Left lung (tissue), 10 donors: Measurements from ENCODE around the gene SYNM. TPM values are rescaled to one million over a fixed set of nuclear protein-coding genes. Genes with fewer than 3 reads are reported as not detected.

Experiments used
- ATAC-seq: fragments of 200-7000 bp; cut with Tn5 transposase; one replicate; pipeline ENCODE4 v1.9.1; 2020; ENCODE audit warnings: moderate library complexity
- DNase-seq, 4 donors: peaks; one replicate each; pipeline ENCODE4 v3.0.0-alpha.2; 2013 to 2020
- H3K27ac ChIP-seq, 2 donors: fragments of 200-600 bp; sonication (generic) in 1 of 2; one replicate each; pipeline versions ENCODE4 v1.5.0 to v1.8.0; 2020 to 2021
- H3K27me3 ChIP-seq, 2 donors: fragments of 200-600 bp; sonication (generic) in 1 of 2; one replicate each; pipeline versions ENCODE4 v1.5.0 to v1.8.0; 2020 to 2021
- H3K36me3 ChIP-seq, 2 donors: fragments of 200-600 bp; sonication (generic) in 1 of 2; one replicate each; pipeline versions ENCODE4 v1.5.0 to v1.8.0; 2020 to 2021
- H3K4me1 ChIP-seq, 2 donors: fragments of 200-600 bp; one replicate each; pipeline ENCODE4 v1.8.0; 2021
- H3K4me3 ChIP-seq, 2 donors: fragments of 200-600 bp; sonication (generic) in 1 of 2; one replicate each; pipeline versions ENCODE4 v1.5.0 to v1.8.0; 2020 to 2021; ENCODE audit warnings: mild to moderate bottlenecking in 1 of 2
- H3K9me3 ChIP-seq, 2 donors: fragments of 200-600 bp; sonication (generic) in 1 of 2; one replicate each; pipeline versions ENCODE4 v1.5.0 to v1.8.0; 2020 to 2021
- CTCF ChIP-seq, 2 donors: fragments of 200-600 bp; sonication (generic) in 1 of 2; IDR thresholded peaks; one replicate each; pipeline versions ENCODE4 v1.5.0 to v1.8.0; 2021; ENCODE audit warnings: antibody characterized with exemption in 2 of 2
- intact Hi-C, 2 donors: fragments of 100-400 bp; cut with DNase I; formaldehyde crosslinking; loops; one replicate each; pipeline versions ENCODE4 v1.11.2 to v1.14.2; 2022
- polyA plus RNA-seq, 6 donors: library from polyadenylated mRNA; unstranded; fragments of 120-200 nt; gene quantifications; one replicate each; pipeline ENCODE4 v1.2.1, GENCODE V29; 2013; ENCODE audit not compliant: insufficient read length in 6 of 6
- total RNA-seq, 2 donors: library from RNA; stranded (reverse); fragmentation: NEBNext Ultra II Directional; extraction: Animal tissue kit (Norgen Biotek cat#: 25700); gene quantifications; one replicate each; pipeline ENCODE4 v1.2.1, GENCODE V29; 2021
- donor health status: DM: no; HTN: yes; CAD: no.
- donor health status: DM: no; HTN: no; CAD: no.

The SYNM gene
- total and polyA plus RNA-seq, 8 donors = 5.6 to 17.6 (median 7.1) TPM

- intact Hi-C loops = no loop called here
- ATAC-seq (no peak), DNase-seq (no peak)
- no peaks in the 10 kb centered on the region for H3K9me3 ChIP-seq
- no peaks in the 10 kb centered on the region for H3K36me3 ChIP-seq
- H3K4me1 ChIP-seq = peaks cover 4 to 6% of the 10 kb centered on the region in 2 donors
- peaks cover 8 to 56% of the 10 kb centered on the region in 2 donors for H3K27me3 ChIP-seq
- no peak for TF ChIP-seq CTCF (IDR thresholded peaks at IDR 0.05)
- H3K27ac ChIP-seq = no peak overlapping the region
- no peak overlapping the region for H3K4me3 ChIP-seq
Measured at GRCh38 chr15:99098991-99099390, 5.9 kb upstream of the SYNM start.

- Histone ChIP-seq H3K9me3 (no peaks in the 10 kb centered on the region), H3K4me1 (peaks cover 6% of the 10 kb centered on the region in 2 donors), H3K36me3 (no peaks in the 10 kb centered on the region), H3K4me3 (no peak overlapping the region), H3K27me3 (peaks cover 8 to 63% of the 10 kb centered on the region in 2 donors), H3K27ac (no peak overlapping the region)
- TF ChIP-seq CTCF (IDR thresholded peaks at IDR 0.05) = no peak
- ATAC-seq (no peak), DNase-seq (no peak)
- intact Hi-C loops = loop anchor here in 1 of 2 donors (2.0 kb wide), 1 partner anchor 113 kb away; no protein-coding TSS in a partner anchor
Measured at GRCh38 chr15:99099661-99100060, 5.2 kb upstream of the SYNM start.

DNA sequence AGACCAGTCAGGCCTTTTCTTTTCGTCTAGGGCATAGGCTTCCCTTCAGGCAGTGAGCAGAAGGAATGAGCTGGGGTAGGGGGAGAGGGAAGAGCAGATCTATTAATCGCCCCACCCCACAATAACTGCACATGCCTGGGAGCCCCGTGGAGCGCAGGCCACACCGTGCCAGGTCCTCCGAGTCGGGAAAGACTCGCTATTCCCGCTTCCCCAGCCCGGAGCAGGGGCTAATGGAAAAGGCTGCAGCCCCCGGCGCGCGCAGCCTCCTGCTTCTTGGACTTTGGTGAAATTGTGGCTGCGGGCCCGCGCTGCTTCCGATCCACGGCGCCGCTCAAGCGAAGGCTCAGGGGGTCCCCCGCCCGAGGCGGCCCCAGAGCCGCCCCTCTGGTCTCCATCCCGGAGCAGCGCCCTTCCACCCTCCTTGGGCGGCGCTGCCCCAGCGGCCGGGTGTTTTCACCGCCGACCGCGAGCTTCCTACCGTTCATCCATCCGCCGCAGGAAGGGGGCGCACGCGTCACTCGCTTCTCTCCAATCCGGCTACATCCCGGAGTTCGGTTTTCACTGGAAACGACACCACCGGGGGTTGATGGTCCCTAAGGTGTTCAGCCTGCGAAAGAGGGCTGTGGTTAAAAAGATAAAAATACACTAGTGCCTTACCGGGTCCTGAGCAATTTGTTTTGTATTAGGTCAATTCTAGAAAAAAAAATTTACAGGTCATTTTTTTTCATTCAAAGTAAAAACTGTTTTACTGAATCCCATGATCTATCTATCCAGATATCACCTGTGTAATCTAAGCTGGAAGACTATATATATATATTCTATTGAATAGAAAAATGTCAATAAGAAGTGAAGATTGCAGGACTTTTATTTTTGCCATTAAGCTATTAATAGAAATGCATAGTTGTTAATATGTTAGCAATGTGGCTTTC lies 4.4 kb upstream of the SYNM start:
- peak; percentile 59 to 90 (median 76) for DNase-seq
- peaks cover 8 to 71% of the 10 kb centered on the region in 2 donors for H3K27me3 ChIP-seq
- ATAC-seq = peak; percentile 73
- H3K27ac ChIP-seq = no peak overlapping the region
- H3K4me3 ChIP-seq = peak overlapping the region in 1 of 2 donors; percentile 16
- TF ChIP-seq CTCF (IDR thresholded peaks at IDR 0.05) = peak; percentile 63 to 64
- H3K36me3 ChIP-seq = no peaks in the 10 kb centered on the region
- intact Hi-C loops = loop anchor here in 1 of 2 donors (2.0 kb wide), 1 partner anchor 112 kb away; no protein-coding TSS in a partner anchor
- H3K4me1 ChIP-seq = peaks cover 6 to 13% of the 10 kb centered on the region in 2 donors
- no peaks in the 10 kb centered on the region for H3K9me3 ChIP-seq

DNA sequence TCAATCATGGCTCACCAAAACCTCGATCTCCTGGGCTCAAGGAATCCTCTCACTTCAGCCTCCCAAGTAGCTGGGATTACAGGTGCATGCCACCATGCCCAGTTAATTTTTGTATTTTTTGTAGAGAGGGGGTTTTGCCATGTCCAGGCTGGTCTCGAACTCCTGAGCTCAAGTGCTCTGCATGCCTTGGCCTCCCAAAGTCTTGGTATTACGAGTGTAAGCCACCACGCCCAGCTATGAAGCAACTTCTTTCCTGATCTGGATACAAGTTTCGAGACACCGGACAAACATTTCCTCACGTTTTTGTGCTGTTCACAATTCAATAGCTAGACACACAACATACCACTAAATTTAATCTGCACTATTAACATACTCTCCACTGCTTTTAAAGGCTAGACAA lies 3.4 kb upstream of the SYNM start:
- Histone ChIP-seq H3K4me3 (no peak overlapping the region), H3K36me3 (no peaks in the 10 kb centered on the region), H3K4me1 (peaks cover 6 to 19% of the 10 kb centered on the region in 2 donors), H3K9me3 (no peaks in the 10 kb centered on the region), H3K27ac (no peak overlapping the region), H3K27me3 (peaks cover 17 to 81% of the 10 kb centered on the region in 2 donors)
- TF ChIP-seq CTCF (IDR thresholded peaks at IDR 0.05) = no peak
- intact Hi-C loops = loop anchor here in 1 of 2 donors (2.0 kb wide), 1 partner anchor 111 kb away; no protein-coding TSS in a partner anchor
- DNase-seq (no peak), ATAC-seq (no peak)
